ENCODE results near the gene RABGAP1L. TPM values are rescaled to one million over a fixed set of nuclear protein-coding genes. Genes with fewer than 3 reads are reported as not detected.

The RABGAP1L gene
- total and polyA plus RNA-seq, 2 of the 8 experiments (the other 6 are each of a cell fraction or from before 2014, with no cell fraction given): 33.3 to 156 TPM

DNA sequence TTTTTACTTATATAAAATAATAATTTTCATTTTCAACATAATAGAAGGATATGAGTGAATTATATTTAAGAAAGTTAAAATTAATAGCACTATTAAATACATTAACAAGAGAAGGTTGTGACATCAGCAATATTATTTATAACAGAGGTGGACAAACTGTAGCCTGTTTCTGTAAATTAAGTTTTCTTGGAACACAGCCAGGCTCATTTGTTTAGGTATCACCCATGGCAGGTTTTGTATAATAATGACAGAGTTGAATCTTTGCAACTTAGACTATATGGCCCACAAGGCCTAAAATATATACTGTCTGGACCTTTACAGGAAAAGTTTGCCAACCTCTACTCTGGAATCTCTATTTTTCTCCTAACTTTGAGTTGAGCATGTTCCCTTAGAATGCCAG, 797.7 kb downstream of the RABGAP1L start (continued):
- TF ChIP-seq CBX5 (IDR thresholded peaks at IDR 0.05; ENCODE audit: low read depth, low read length) (no peak), POLR2A (IDR thresholded peaks at IDR 0.05; ENCODE audit: control extremely low read depth in 1 of 2, low read depth in 2 of 2, low read length in 2 of 2) (no peak)

All from H1 (cell line).